ENCODE results near the gene NOTCH4. TPM values are rescaled to one million over a fixed set of nuclear protein-coding genes. Genes with fewer than 3 reads are reported as not detected.
A peak's percentile ranks its signal among the peaks of the same experiment; 100 is the strongest.

Gene NOTCH4
- total and polyA plus RNA-seq, 4 experiments from 2014 or later, result 0.35 to 1.2 (median 0.70) TPM; not detected in 1

GRCh38 chr6:32174416-32174815, 49.5 kb downstream of the NOTCH4 start:
- no peak overlapping the region for H3K4me3 ChIP-seq (ENCODE audit: low read length in 2 of 2)
- peaks cover 50 to 68% (median 60%) of the 10 kb centered on the region in 4 donors for H3K4me1 Mint-ChIP-seq
- POLR2A ChIA-PET (ENCODE audit: partially characterized antibody), result no interaction called here
- H3K9me3 ChIP-seq (ENCODE audit: control insufficient read depth in 1 of 2, low read length in 2 of 2), result no peaks in the 10 kb centered on the region
- intact Hi-C loops (cut with micrococcal nuclease), result no loop called here
- peaks cover 9 to 33% of the 10 kb centered on the region in 2 donors for H3K36me3 Mint-ChIP-seq
- peak overlapping the region in 4 of 7 donors; percentile 7 to 77 (median 27) for H3K27ac Mint-ChIP-seq
- CTCF ChIA-PET (ENCODE audit: partially characterized antibody), result no interaction called here
- no peaks in the 10 kb centered on the region for H3K9me3 Mint-ChIP-seq
- no peaks in the 10 kb centered on the region for H3K27me3 Mint-ChIP-seq
- H3K27me3 ChIP-seq (ENCODE audit: insufficient read depth, low read length), result no peaks in the 10 kb centered on the region
- peak overlapping the region; percentile 60 to 100 (median 90) for H3K4me3 Mint-ChIP-seq
- H3K27ac ChIP-seq (ENCODE audit: low read depth, low read length), result no peak overlapping the region
- DNase-seq, result no peak
- H3K36me3 ChIP-seq (ENCODE audit: insufficient read depth, low read length), result peaks cover 4% of the 10 kb centered on the region
- H3K4me1 ChIP-seq (ENCODE audit: insufficient read depth, low read length), result peaks cover 52% of the 10 kb centered on the region

DNA sequence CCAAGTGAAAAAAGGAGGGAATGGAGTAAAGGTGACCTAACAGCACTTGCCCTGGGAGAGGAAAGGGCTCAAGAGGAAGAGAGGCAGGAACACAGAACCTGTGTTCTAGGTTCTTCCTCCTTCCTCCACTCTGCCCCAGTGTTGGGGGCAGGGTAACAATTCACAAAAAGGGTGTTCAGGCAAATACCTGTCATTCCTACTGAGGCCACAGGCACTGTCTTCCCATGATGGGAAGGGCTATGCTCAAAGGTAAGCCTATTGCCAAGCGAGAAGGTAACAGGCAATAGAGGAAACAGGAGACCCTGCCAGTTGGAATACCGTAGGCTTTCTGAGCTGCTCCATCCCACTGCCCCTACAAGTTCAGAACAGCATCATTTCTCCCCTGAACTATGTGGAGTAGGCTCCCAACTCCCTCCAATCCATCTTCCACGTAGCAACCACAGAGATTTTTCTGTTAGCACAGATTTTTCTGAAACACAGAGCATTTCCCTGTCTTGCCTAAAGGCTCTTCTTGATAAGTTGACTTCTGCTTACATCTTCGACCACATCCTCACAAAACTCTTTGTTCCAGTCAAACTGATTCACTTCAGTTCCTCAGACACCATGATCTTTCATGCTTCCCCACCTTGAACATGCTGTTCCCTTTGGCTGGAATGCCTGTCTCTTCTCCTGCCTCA, 50.7 kb downstream of the NOTCH4 start:
- Histone ChIP-seq H3K27me3 (ENCODE audit: insufficient read depth, low read length) (no peaks in the 10 kb centered on the region), H3K27ac (ENCODE audit: low read depth, low read length) (no peak overlapping the region), H3K36me3 (ENCODE audit: insufficient read depth, low read length) (peaks cover 9% of the 10 kb centered on the region), H3K9me3 (ENCODE audit: control insufficient read depth in 1 of 2, low read length in 2 of 2) (no peaks in the 10 kb centered on the region), H3K4me1 (ENCODE audit: insufficient read depth, low read length) (peaks cover 43% of the 10 kb centered on the region), H3K4me3 (ENCODE audit: low read length in 2 of 2) (no peak overlapping the region)
- DNase-seq, result no peak
- peak overlapping the region in 4 of 7 donors; percentile 19 to 82 (median 38) for H3K27ac Mint-ChIP-seq
- no peaks in the 10 kb centered on the region for H3K27me3 Mint-ChIP-seq
- peaks cover 16 to 33% of the 10 kb centered on the region in 2 donors for H3K36me3 Mint-ChIP-seq
- peak overlapping the region in 2 of 8 donors; percentile 2 to 61 for H3K4me3 Mint-ChIP-seq
- intact Hi-C loops (cut with micrococcal nuclease), result no loop called here
- peaks cover 41 to 56% (median 49%) of the 10 kb centered on the region in 4 donors for H3K4me1 Mint-ChIP-seq
- H3K9me3 Mint-ChIP-seq, result no peaks in the 10 kb centered on the region
- ChIA-PET POLR2A (ENCODE audit: partially characterized antibody) (interaction anchor here (1.0 kb wide), 1 partner anchor 19 kb away, joined by 3 read pairs; the partner anchor contains the start of gene GPSM3), CTCF (ENCODE audit: partially characterized antibody) (interaction anchor here (1.3 kb wide), 1 partner anchor 72 kb away, joined by 4 read pairs; no protein-coding TSS in a partner anchor)

DNA sequence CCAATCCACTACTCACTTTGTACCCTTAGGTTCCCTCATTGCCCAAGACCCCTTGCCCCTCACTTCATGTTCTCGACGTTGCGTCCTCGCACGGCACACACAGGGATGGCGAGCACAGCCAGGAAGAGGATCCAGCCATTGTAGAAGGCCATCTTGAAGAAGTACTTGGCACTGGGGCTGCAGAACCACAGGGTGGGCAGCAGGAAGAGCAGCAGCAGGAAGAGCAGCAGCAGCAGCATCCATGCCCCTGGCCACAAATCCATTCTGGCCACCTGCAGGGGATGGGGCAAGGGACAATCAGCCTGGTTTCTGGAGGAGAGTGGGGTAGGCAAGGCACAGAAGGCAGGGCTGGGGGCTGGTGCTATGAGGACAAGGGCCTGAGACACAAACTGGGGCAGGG, 52.6 kb downstream of the NOTCH4 start:
- H3K4me1 ChIP-seq (ENCODE audit: insufficient read depth, low read length), result peaks cover 33% of the 10 kb centered on the region
- H3K9me3 ChIP-seq (ENCODE audit: control insufficient read depth in 1 of 2, low read length in 2 of 2), result no peaks in the 10 kb centered on the region
- no peak overlapping the region for H3K27ac ChIP-seq (ENCODE audit: low read depth, low read length)
- Mint-ChIP-seq H3K27ac (peak overlapping the region in 2 of 7 donors; percentile 68 to 92), H3K36me3 (peaks cover 22 to 37% of the 10 kb centered on the region in 2 donors), H3K4me1 (peaks cover 31 to 40% (median 35%) of the 10 kb centered on the region in 4 donors), H3K9me3 (no peaks in the 10 kb centered on the region), H3K27me3 (no peaks in the 10 kb centered on the region), H3K4me3 (no peak overlapping the region)
- no peak overlapping the region for H3K4me3 ChIP-seq (ENCODE audit: low read length in 2 of 2)
- peaks cover 14% of the 10 kb centered on the region for H3K36me3 ChIP-seq (ENCODE audit: insufficient read depth, low read length)
- H3K27me3 ChIP-seq (ENCODE audit: insufficient read depth, low read length), result no peaks in the 10 kb centered on the region
- ChIA-PET POLR2A (ENCODE audit: partially characterized antibody) (interaction anchor here (0.5 to 1.3 kb wide), 3 partner anchors 24 to 197 kb away, joined by 3 to 5 read pairs (median 3); partner anchors contain the start of gene FKBPL), CTCF (ENCODE audit: partially characterized antibody) (no interaction called here)
- intact Hi-C loops (cut with micrococcal nuclease), result no loop called here
- DNase-seq, result no peak

GRCh38 chr6:32170294-32170693, 53.6 kb downstream of the NOTCH4 start:
- Mint-ChIP-seq H3K27ac (no peak overlapping the region), H3K9me3 (no peaks in the 10 kb centered on the region), H3K4me3 (no peak overlapping the region), H3K36me3 (peaks cover 22 to 38% of the 10 kb centered on the region in 2 donors), H3K4me1 (peaks cover 28 to 34% (median 29%) of the 10 kb centered on the region in 4 donors), H3K27me3 (no peaks in the 10 kb centered on the region)
- Histone ChIP-seq H3K4me3 (ENCODE audit: low read length in 2 of 2) (no peak overlapping the region), H3K9me3 (ENCODE audit: control insufficient read depth in 1 of 2, low read length in 2 of 2) (no peaks in the 10 kb centered on the region), H3K27ac (ENCODE audit: low read depth, low read length) (no peak overlapping the region), H3K36me3 (ENCODE audit: insufficient read depth, low read length) (peaks cover 14% of the 10 kb centered on the region), H3K27me3 (ENCODE audit: insufficient read depth, low read length) (no peaks in the 10 kb centered on the region), H3K4me1 (ENCODE audit: insufficient read depth, low read length) (peaks cover 28% of the 10 kb centered on the region)
- intact Hi-C loops (cut with micrococcal nuclease), result no loop called here
- no peak for DNase-seq
- POLR2A ChIA-PET (ENCODE audit: partially characterized antibody), result interaction anchor here (1.3 to 1.6 kb wide), 2 partner anchors 40 to 42 kb away, joined by 3 to 4 read pairs; partner anchors contain the start of genes ATF6B and FKBPL
- CTCF ChIA-PET (ENCODE audit: partially characterized antibody), result interaction anchor here (0.9 kb wide), 1 partner anchor 52 kb away, joined by 3 read pairs; no protein-coding TSS in a partner anchor

DNA sequence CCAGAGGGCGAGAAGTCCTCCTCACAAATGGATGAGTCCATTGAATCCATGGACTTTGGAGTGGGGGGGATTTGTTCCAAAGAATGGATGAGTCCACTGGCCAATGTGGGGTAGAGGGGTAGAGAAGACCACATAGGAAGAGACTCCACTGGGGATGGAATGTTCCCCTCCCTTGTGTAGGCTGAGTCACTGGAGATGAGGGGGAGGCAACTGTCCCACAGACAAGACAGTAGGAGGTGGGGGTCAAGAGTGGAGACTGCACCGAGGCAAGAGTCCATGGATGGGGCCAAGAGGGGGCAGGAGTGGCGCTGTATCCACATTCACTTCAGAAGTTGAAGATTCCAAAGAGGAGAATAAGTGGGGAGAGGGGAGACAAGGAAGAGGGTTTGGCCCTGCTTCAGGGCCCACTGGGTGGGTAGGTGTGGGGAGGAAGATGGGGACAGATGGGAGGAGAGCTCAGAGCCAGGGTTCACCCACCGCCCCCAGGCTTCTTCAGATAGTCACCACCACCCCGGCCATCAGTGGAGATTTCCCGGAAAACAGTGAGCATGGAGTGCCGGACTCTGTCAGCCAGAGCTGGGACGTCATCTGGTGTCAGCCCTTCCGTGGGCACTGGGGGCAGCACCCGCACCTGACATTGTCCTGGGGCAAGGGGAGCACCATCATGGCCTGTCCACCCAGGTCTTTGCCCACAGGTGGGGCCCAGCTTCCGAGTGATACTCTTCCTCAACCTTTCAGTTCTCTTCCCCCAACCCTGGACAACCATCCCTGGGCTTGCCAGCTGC, 54.9 kb downstream of the NOTCH4 start:
- ChIA-PET CTCF (ENCODE audit: partially characterized antibody) (interaction anchor here (1.4 kb wide), 1 partner anchor 14 kb away, joined by 3 read pairs; no protein-coding TSS in a partner anchor), POLR2A (ENCODE audit: partially characterized antibody) (interaction anchor here (1.4 to 1.6 kb wide), 2 partner anchors 27 to 41 kb away, joined by 4 to 7 read pairs; partner anchors contain the start of gene ATF6B)
- no peak overlapping the region for H3K4me3 Mint-ChIP-seq
- intact Hi-C loops (cut with micrococcal nuclease), result no loop called here
- DNase-seq, result no peak
- no peaks in the 10 kb centered on the region for H3K9me3 Mint-ChIP-seq
- Histone ChIP-seq H3K4me3 (ENCODE audit: low read length in 2 of 2) (no peak overlapping the region), H3K9me3 (ENCODE audit: control insufficient read depth in 1 of 2, low read length in 2 of 2) (no peaks in the 10 kb centered on the region), H3K4me1 (ENCODE audit: insufficient read depth, low read length) (peaks cover 15% of the 10 kb centered on the region), H3K27ac (ENCODE audit: low read depth, low read length) (no peak overlapping the region), H3K27me3 (ENCODE audit: insufficient read depth, low read length) (no peaks in the 10 kb centered on the region), H3K36me3 (ENCODE audit: insufficient read depth, low read length) (peaks cover 14% of the 10 kb centered on the region)
- H3K27ac Mint-ChIP-seq, result peak overlapping the region in 1 of 7 donors; percentile 36
- peaks cover 16 to 21% (median 19%) of the 10 kb centered on the region in 4 donors for H3K4me1 Mint-ChIP-seq
- no peaks in the 10 kb centered on the region for H3K27me3 Mint-ChIP-seq
- peaks cover 22 to 40% of the 10 kb centered on the region in 2 donors for H3K36me3 Mint-ChIP-seq

GRCh38 chr6:32168350-32168749, 55.5 kb downstream of the NOTCH4 start:
- no peak overlapping the region for H3K4me3 Mint-ChIP-seq
- no peaks in the 10 kb centered on the region for H3K9me3 Mint-ChIP-seq
- H3K4me1 ChIP-seq (ENCODE audit: insufficient read depth, low read length), result peaks cover 9% of the 10 kb centered on the region
- H3K36me3 Mint-ChIP-seq, result peaks cover 22 to 40% of the 10 kb centered on the region in 2 donors
- peaks cover 14% of the 10 kb centered on the region for H3K36me3 ChIP-seq (ENCODE audit: insufficient read depth, low read length)
- peaks cover 10 to 15% (median 12%) of the 10 kb centered on the region in 4 donors for H3K4me1 Mint-ChIP-seq
- H3K27me3 Mint-ChIP-seq, result no peaks in the 10 kb centered on the region
- H3K27ac ChIP-seq (ENCODE audit: low read depth, low read length), result no peak overlapping the region
- POLR2A ChIA-PET (ENCODE audit: partially characterized antibody), result interaction anchor here (1.2 kb wide), 1 partner anchor 8 kb away, joined by 4 read pairs; no protein-coding TSS in a partner anchor
- no peak overlapping the region for H3K4me3 ChIP-seq (ENCODE audit: low read length in 2 of 2)
- no peak for DNase-seq
- H3K27me3 ChIP-seq (ENCODE audit: insufficient read depth, low read length), result no peaks in the 10 kb centered on the region
- intact Hi-C loops (cut with micrococcal nuclease), result no loop called here
- CTCF ChIA-PET (ENCODE audit: partially characterized antibody), result no interaction called here
- H3K9me3 ChIP-seq (ENCODE audit: control insufficient read depth in 1 of 2, low read length in 2 of 2), result no peaks in the 10 kb centered on the region
- H3K27ac Mint-ChIP-seq, result peak overlapping the region in 2 of 7 donors; percentile 35 to 77

All from CD4-positive, alpha-beta memory T cell (primary cell).